ENCODE data around the gene LARP7.
"Not testable (repeated sequence)": the region's sequence is repeated elsewhere in the genome, so short reads cannot be mapped to it uniquely, and the experiment has no call there.

The LARP7 gene

GRCh38 chr4:112644595-112645535 is 7.9 kb downstream of the LARP7 start:
- H3K9me3 Mint-ChIP-seq; H3K27ac Mint-ChIP-seq; H3K4me3 Mint-ChIP-seq; intact Hi-C loops (cut with micrococcal nuclease); H3K27me3 Mint-ChIP-seq: not testable (repeated sequence)
- H3K4me1 Mint-ChIP-seq (ENCODE audit: low read depth), result peaks cover 34% of the 10 kb centered on the region
- peaks cover 84% of the 10 kb centered on the region for H3K36me3 Mint-ChIP-seq (ENCODE audit: low read depth)

- no peaks in the 10 kb centered on the region for H3K27me3 Mint-ChIP-seq
- H3K9me3 Mint-ChIP-seq, result no peaks in the 10 kb centered on the region
- intact Hi-C loops (cut with micrococcal nuclease), result no loop called here
- no peak overlapping the region for H3K27ac Mint-ChIP-seq
- peaks cover 30% of the 10 kb centered on the region for H3K4me1 Mint-ChIP-seq (ENCODE audit: low read depth)
- H3K4me3 Mint-ChIP-seq, result no peak overlapping the region
- H3K36me3 Mint-ChIP-seq (ENCODE audit: low read depth), result peaks cover 86% of the 10 kb centered on the region
Observed at GRCh38 chr4:112645541-112646329, 8.8 kb downstream of the LARP7 start.

DNA sequence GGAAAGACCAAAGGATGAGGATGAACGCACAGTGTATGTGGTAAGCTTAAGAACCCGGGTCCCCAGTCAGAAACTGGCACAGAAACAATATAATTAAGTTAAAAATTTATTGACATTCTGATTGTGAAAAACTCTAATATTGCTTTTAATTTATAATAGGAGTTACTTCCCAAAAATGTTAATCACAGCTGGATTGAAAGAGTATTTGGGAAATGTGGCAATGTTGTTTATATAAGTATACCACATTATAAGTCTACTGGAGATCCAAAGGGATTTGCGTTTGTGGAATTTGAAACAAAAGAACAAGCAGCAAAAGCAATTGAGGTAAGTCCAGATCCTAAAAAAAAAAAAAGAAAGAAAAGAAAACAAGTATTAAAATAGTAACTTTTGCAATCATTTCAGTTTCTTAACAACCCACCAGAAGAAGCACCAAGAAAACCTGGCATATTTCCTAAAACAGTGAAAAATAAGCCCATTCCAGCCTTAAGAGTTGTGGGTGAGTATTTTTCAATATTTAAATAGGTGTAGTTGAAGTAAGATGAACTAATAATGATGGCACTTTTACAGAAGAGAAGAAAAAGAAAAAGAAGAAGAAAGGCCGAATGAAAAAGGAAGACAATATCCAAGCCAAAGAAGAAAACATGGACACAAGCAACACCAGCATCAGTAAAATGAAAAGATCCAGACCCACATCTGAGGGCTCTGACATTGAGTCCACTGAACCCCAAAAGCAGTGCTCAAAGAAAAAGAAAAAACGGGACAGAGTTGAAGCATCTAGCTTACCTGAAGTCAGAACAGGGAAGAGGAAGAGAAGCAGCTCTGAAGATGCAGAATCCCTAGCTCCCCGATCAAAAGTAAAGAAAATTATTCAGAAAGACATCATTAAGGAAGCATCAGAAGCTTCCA is 9.9 kb downstream of the LARP7 start:
- Mint-ChIP-seq H3K27me3 (no peaks in the 10 kb centered on the region), H3K36me3 (ENCODE audit: low read depth) (peaks cover 76% of the 10 kb centered on the region), H3K27ac (no peak overlapping the region), H3K9me3 (no peaks in the 10 kb centered on the region), H3K4me3 (no peak overlapping the region), H3K4me1 (ENCODE audit: low read depth) (peaks cover 19% of the 10 kb centered on the region)
- intact Hi-C loops (cut with micrococcal nuclease), result no loop called here

- no peak overlapping the region for H3K4me3 Mint-ChIP-seq
- peaks cover 11% of the 10 kb centered on the region for H3K4me1 Mint-ChIP-seq (ENCODE audit: low read depth)
- H3K36me3 Mint-ChIP-seq (ENCODE audit: low read depth), result peaks cover 67% of the 10 kb centered on the region
- H3K27ac Mint-ChIP-seq, result no peak overlapping the region
- H3K9me3 Mint-ChIP-seq, result no peaks in the 10 kb centered on the region
- H3K27me3 Mint-ChIP-seq, result no peaks in the 10 kb centered on the region
- intact Hi-C loops (cut with micrococcal nuclease), result no loop called here
Observed at GRCh38 chr4:112647785-112648184, 10.8 kb downstream of the LARP7 start.

DNA sequence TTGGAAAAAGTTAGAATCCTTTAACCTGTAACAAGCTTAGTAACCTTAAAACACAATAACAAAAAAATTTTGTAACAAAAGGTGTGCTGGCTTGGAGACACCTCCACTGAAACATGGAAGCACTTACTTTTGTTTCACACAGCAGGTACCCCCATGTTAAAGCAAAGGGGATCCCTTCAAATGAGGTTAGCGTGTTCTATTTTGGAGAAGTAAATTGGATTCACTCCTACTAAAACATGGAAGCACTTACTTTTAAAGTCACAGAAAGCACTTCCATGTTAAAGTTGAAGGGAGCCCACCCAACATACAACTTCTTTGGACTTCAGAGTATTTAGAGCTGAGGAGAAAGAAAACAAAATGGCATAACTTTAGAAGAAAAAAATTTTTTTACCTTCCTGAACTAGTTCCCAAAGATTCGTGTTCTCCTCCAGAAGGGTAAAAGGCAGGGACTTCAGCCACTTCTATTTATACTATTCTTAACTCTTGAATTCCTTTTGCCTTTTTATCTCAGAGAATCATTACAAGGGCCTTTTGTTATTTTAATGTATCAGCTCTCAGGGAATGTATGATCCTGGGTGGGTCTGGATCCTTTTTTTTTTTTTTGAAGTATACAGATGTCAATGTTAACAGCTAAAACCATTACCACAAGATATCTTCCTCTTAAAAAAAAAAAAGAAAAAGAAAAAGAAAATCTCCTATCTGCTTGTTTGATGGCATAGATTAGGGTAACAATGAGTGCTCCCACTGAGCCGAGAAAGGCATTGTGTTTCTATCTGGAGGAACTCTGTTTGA is 11.5 kb downstream of the LARP7 start:
- no peaks in the 10 kb centered on the region for H3K9me3 Mint-ChIP-seq
- H3K27ac Mint-ChIP-seq, result no peak overlapping the region
- H3K27me3 Mint-ChIP-seq, result no peaks in the 10 kb centered on the region
- H3K36me3 Mint-ChIP-seq (ENCODE audit: low read depth), result peaks cover 72% of the 10 kb centered on the region
- H3K4me1 Mint-ChIP-seq (ENCODE audit: low read depth), result peaks cover 4% of the 10 kb centered on the region
- intact Hi-C loops (cut with micrococcal nuclease), result no loop called here
- no peak overlapping the region for H3K4me3 Mint-ChIP-seq

DNA sequence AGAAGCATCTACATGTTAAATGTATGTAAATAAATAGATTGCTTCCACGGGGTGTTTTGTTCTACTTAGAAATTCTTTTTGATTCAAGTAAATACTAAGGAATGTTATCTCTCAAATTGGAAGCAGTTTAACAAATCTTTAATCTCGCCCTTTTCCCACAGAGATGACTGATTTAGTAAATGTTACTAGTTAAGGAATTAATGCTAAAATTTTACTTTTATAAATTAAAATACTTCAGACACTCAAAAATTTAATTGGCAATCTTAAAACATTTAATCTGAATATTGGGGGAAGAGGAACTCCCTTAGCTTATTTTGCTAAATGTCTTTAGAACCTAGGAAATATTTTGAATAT is 12.1 kb downstream of the LARP7 start:
- H3K27ac Mint-ChIP-seq, result no peak overlapping the region
- no peaks in the 10 kb centered on the region for H3K27me3 Mint-ChIP-seq
- intact Hi-C loops (cut with micrococcal nuclease), result no loop called here

GRCh38 chr4:112650332-112650731 is 13.4 kb downstream of the LARP7 start:
- no peaks in the 10 kb centered on the region for H3K9me3 Mint-ChIP-seq
- intact Hi-C loops (cut with micrococcal nuclease), result no loop called here
- no peak overlapping the region for H3K4me3 Mint-ChIP-seq
- peaks cover 68% of the 10 kb centered on the region for H3K36me3 Mint-ChIP-seq (ENCODE audit: low read depth)
- no peaks in the 10 kb centered on the region for H3K4me1 Mint-ChIP-seq (ENCODE audit: low read depth)
- H3K27me3 Mint-ChIP-seq, result no peaks in the 10 kb centered on the region
- H3K27ac Mint-ChIP-seq, result no peak overlapping the region

More for the DNA sequence above, 12.1 kb downstream of the LARP7 start:
- Mint-ChIP-seq H3K4me1 (ENCODE audit: low read depth) (no peaks in the 10 kb centered on the region), H3K9me3 (no peaks in the 10 kb centered on the region), H3K36me3 (ENCODE audit: low read depth) (peaks cover 72% of the 10 kb centered on the region), H3K4me3 (no peak overlapping the region)

GRCh38 chr4:112651641-112652040 is 14.7 kb downstream of the LARP7 start:
- H3K27me3 Mint-ChIP-seq, result no peaks in the 10 kb centered on the region
- H3K4me1 Mint-ChIP-seq (ENCODE audit: low read depth), result no peaks in the 10 kb centered on the region
- H3K9me3 Mint-ChIP-seq, result no peaks in the 10 kb centered on the region
- H3K27ac Mint-ChIP-seq, result no peak overlapping the region
- H3K4me3 Mint-ChIP-seq, result no peak overlapping the region
- H3K36me3 Mint-ChIP-seq (ENCODE audit: low read depth), result peaks cover 65% of the 10 kb centered on the region
- intact Hi-C loops (cut with micrococcal nuclease), result no loop called here

- H3K9me3 Mint-ChIP-seq, result no peaks in the 10 kb centered on the region
Observed at GRCh38 chr4:112652216-112652615, 15.3 kb downstream of the LARP7 start.

GRCh38 chr4:112655270-112655669 is 18.3 kb downstream of the LARP7 start:
- no peak overlapping the region for H3K4me3 Mint-ChIP-seq
- H3K36me3 Mint-ChIP-seq (ENCODE audit: low read depth), result peaks cover 62% of the 10 kb centered on the region
- H3K4me1 Mint-ChIP-seq (ENCODE audit: low read depth), result no peaks in the 10 kb centered on the region
- no peaks in the 10 kb centered on the region for H3K9me3 Mint-ChIP-seq
- intact Hi-C loops (cut with micrococcal nuclease), result no loop called here
- no peaks in the 10 kb centered on the region for H3K27me3 Mint-ChIP-seq
- H3K27ac Mint-ChIP-seq, result no peak overlapping the region

More at GRCh38 chr4:112652216-112652615, 15.3 kb downstream of the LARP7 start:
- Mint-ChIP-seq H3K36me3 (ENCODE audit: low read depth) (peaks cover 65% of the 10 kb centered on the region), H3K27ac (no peak overlapping the region), H3K4me1 (ENCODE audit: low read depth) (no peaks in the 10 kb centered on the region), H3K4me3 (no peak overlapping the region), H3K27me3 (no peaks in the 10 kb centered on the region)
- intact Hi-C loops (cut with micrococcal nuclease), result no loop called here

DNA sequence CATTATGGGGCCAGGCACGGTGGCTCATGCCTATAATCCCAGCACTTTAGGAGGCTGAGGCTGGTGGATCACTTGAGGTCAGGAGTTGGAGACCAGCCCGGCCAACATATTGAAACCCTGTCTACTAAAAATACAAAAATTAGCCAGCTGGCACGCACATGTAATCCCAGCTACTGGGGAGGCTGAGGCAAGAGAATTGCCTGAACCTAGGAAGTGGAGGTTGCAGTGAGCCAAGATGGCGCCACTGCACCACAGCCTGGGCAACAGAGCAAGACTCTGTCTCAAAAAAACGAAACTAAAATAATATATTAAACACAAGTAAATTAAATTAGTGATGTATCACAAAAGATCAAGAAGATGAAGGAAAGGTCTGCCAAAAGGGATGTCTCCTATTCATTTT is 19.2 kb downstream of the LARP7 start:
- peaks cover 58% of the 10 kb centered on the region for H3K36me3 Mint-ChIP-seq (ENCODE audit: low read depth)
- H3K4me1 Mint-ChIP-seq (ENCODE audit: low read depth); H3K27me3 Mint-ChIP-seq; H3K4me3 Mint-ChIP-seq; intact Hi-C loops (cut with micrococcal nuclease); H3K27ac Mint-ChIP-seq; H3K9me3 Mint-ChIP-seq: not testable (repeated sequence)

- no peak overlapping the region for H3K4me3 Mint-ChIP-seq
- H3K27me3 Mint-ChIP-seq, result no peaks in the 10 kb centered on the region
- no peaks in the 10 kb centered on the region for H3K9me3 Mint-ChIP-seq
- H3K27ac Mint-ChIP-seq, result no peak overlapping the region
- intact Hi-C loops (cut with micrococcal nuclease), result no loop called here
- H3K36me3 Mint-ChIP-seq (ENCODE audit: low read depth), result peaks cover 9% of the 10 kb centered on the region
- no peaks in the 10 kb centered on the region for H3K4me1 Mint-ChIP-seq (ENCODE audit: low read depth)
Observed at GRCh38 chr4:112664611-112665010, 27.7 kb downstream of the LARP7 start.

GRCh38 chr4:112668131-112668530 is 31.2 kb downstream of the LARP7 start:
- no peaks in the 10 kb centered on the region for H3K27me3 Mint-ChIP-seq

More at GRCh38 chr4:112668131-112668530, 31.2 kb downstream of the LARP7 start:
- Mint-ChIP-seq H3K27ac (no peak overlapping the region), H3K4me3 (no peak overlapping the region), H3K36me3 (ENCODE audit: low read depth) (peaks cover 6% of the 10 kb centered on the region), H3K9me3 (no peaks in the 10 kb centered on the region), H3K4me1 (ENCODE audit: low read depth) (no peaks in the 10 kb centered on the region)
- intact Hi-C loops (cut with micrococcal nuclease), result no loop called here

All from dendritic cell treated with granulocyte-macrophage colony-stimulating factor and Interleukin-4, amounts not matched to agents 40 ng/mL and 50 ng/mL, for 4 days (primary cell).